OCI-LY7 (cell line): Measurements from ENCODE around the gene ELAVL4. TPM values are rescaled to one million over a fixed set of nuclear protein-coding genes. Genes with fewer than 3 reads are reported as not detected.

Experiments
- BruUV-seq: library from RNA; stranded (reverse); fragments of 400-500 nt; replicated peaks from 2 replicates; lab custom pipeline; 2021; lab: Mats Ljungman, UMichigan
- CTCF ChIA-PET: fragments of 300-600 bp; sonication (Branson Sonifier 250); formaldehyde crosslinking; loops from one replicate; lab custom pipeline; 2022; ENCODE audit warnings: antibody characterized with exemption; ENCODE audit not compliant: unreplicated experiment; lab: Charles Lee
- POLR2A ChIA-PET: fragments of 300-600 bp; sonication (Branson Sonifier 250); formaldehyde crosslinking; loops from one replicate; lab custom pipeline; 2022; ENCODE audit warnings: antibody characterized with exemption; lab: Charles Lee
- DNase-seq: peaks from one replicate; pipeline ENCODE4 v3.0.0-alpha.2; 2015; ENCODE audit warnings: low spot score
- H2AFZ ChIP-seq: fragments of 200-600 bp; sonication (generic), shearing (Covaris generic); 2 replicates; pipeline ENCODE4 v1.6.1; 2014; ENCODE audit warnings: mild to moderate bottlenecking, antibody characterized with exemption, low read length, moderate library complexity
- H3K27ac ChIP-seq: fragments of 200-600 bp; sonication (generic); 2 replicates; pipeline ENCODE4 v1.5.1; 2014; ENCODE audit warnings: mixed run types, low read depth, mild to moderate bottlenecking, moderate library complexity, low read length, inconsistent platforms; ENCODE audit not compliant: poor library complexity, severe bottlenecking
- H3K36me3 ChIP-seq: fragments of 200-600 bp; sonication (generic); 2 replicates; pipeline ENCODE4 v1.6.1; 2014; ENCODE audit warnings: mild to moderate bottlenecking, antibody characterized with exemption, low read length, moderate library complexity, mixed read lengths; ENCODE audit not compliant: insufficient read depth
- H3K4me1 ChIP-seq: fragments of 200-600 bp; sonication (generic); 2 replicates; pipeline ENCODE4 v1.5.1; 2014; ENCODE audit warnings: mild to moderate bottlenecking, low read length; ENCODE audit not compliant: insufficient read depth, poor library complexity, severe bottlenecking
- H3K4me2 ChIP-seq: fragments of 200-600 bp; sonication (generic); 2 replicates; pipeline ENCODE4 v1.6.1; 2014; ENCODE audit warnings: mild to moderate bottlenecking, low read length
- H3K4me3 ChIP-seq: fragments of 200-600 bp; sonication (generic); 2 replicates; pipeline ENCODE4 v1.5.1; 2014; ENCODE audit warnings: mild to moderate bottlenecking, low read depth, low read length; ENCODE audit not compliant: poor library complexity, severe bottlenecking
- H3K79me2 ChIP-seq: fragments of 200-600 bp; sonication (generic); 2 replicates; pipeline ENCODE4 v1.6.1; 2016; ENCODE audit warnings: low read depth, mild to moderate bottlenecking, low read length, moderate library complexity, mixed read lengths; ENCODE audit not compliant: insufficient read depth
- H3K9me2 ChIP-seq: fragments of 200-600 bp; sonication (generic); 2 replicates; pipeline ENCODE4 v1.6.1; 2016; ENCODE audit warnings: mild to moderate bottlenecking, low read length, mixed read lengths; ENCODE audit not compliant: insufficient read depth
- H3K9me3 ChIP-seq: fragments of 200-600 bp; sonication (generic); 2 replicates; pipeline ENCODE4 v1.6.1; 2014; ENCODE audit warnings: mild to moderate bottlenecking, mixed run types, low read length, mixed read lengths
- H4K20me1 ChIP-seq: fragments of 200-600 bp; sonication (generic); 2 replicates; pipeline ENCODE4 v1.6.1; 2014; ENCODE audit warnings: mild to moderate bottlenecking, antibody characterized with exemption, low read length, moderate library complexity, mixed read lengths; ENCODE audit not compliant: insufficient read depth
- CTCF ChIP-seq: fragments of 200-600 bp; sonication (generic); conservative IDR thresholded peaks from 2 replicates; pipeline ENCODE4 v1.5.1; 2014; ENCODE audit warnings: mild to moderate bottlenecking, antibody characterized with exemption, low read length, moderate library complexity, mixed read lengths
- EZH2phosphoT487 ChIP-seq: fragments of 200-600 bp; sonication (generic); IDR thresholded peaks from 2 replicates; pipeline ENCODE4 v1.6.1; 2018; ENCODE audit warnings: low read depth, borderline replicate concordance, mild to moderate bottlenecking, mixed run types, antibody characterized with exemption, low read length, moderate library complexity, mixed read lengths
- intact Hi-C: fragments of 100-400 bp; cut with micrococcal nuclease; formaldehyde crosslinking; loops from one replicate; pipeline ENCODE4 v1.10.0; 2022; ENCODE audit not compliant: unreplicated experiment
- total RNA-seq, 2 experiments: library from RNA; depleted of rRNA in 1 of 2; stranded (reverse); fragments of >200 nt in 1 of 2; shearing (Covaris generic) in 1 of 2; gene quantifications; 2 replicates each; pipeline ENCODE4 v1.2.3, GENCODE V29; 2014 to 2022

ELAVL4 gene
- total RNA-seq, 2 experiments from 2014 or later = not detected

- no peaks in the 10 kb centered on the region for H3K4me1 ChIP-seq
- no TSS peak for BruUV-seq
- no peak overlapping the region for H3K27ac ChIP-seq
- no peaks in the 10 kb centered on the region for H3K9me3 ChIP-seq
- TF ChIP-seq EZH2phosphoT487 = no peak
- TF ChIP-seq CTCF = no peak
- ChIA-PET CTCF (no interaction called here), POLR2A (no interaction called here)
- intact Hi-C loops = no loop called here
- H3K9me2 ChIP-seq = no peaks in the 10 kb centered on the region
- DNase-seq = no peak
- no peak overlapping the region for H2AFZ ChIP-seq
- H4K20me1 ChIP-seq = no peaks in the 10 kb centered on the region
- no peak overlapping the region for H3K4me2 ChIP-seq
- no peaks in the 10 kb centered on the region for H3K36me3 ChIP-seq
- no peaks in the 10 kb centered on the region for H3K79me2 ChIP-seq
- H3K4me3 ChIP-seq = no peak overlapping the region
These were observed 47.7 kb downstream of the ELAVL4 start for GRCh38 chr1:50156241-50157010.

- no peak overlapping the region for H3K27ac ChIP-seq
- no peaks in the 10 kb centered on the region for H3K4me1 ChIP-seq
- no peaks in the 10 kb centered on the region for H4K20me1 ChIP-seq
- ChIA-PET POLR2A (no interaction called here), CTCF (no interaction called here)
- TF ChIP-seq CTCF (no peak), EZH2phosphoT487 (no peak)
- H3K9me2 ChIP-seq = no peaks in the 10 kb centered on the region
- no peaks in the 10 kb centered on the region for H3K36me3 ChIP-seq
- H3K79me2 ChIP-seq = no peaks in the 10 kb centered on the region
- H2AFZ ChIP-seq = no peak overlapping the region
- intact Hi-C loops = no loop called here
- no peak for DNase-seq
- BruUV-seq = no TSS peak
- no peaks in the 10 kb centered on the region for H3K9me3 ChIP-seq
- H3K4me3 ChIP-seq = no peak overlapping the region
- no peak overlapping the region for H3K4me2 ChIP-seq
These were observed 48.7 kb downstream of the ELAVL4 start for GRCh38 chr1:50157306-50157941.

GRCh38 chr1:50158421-50158820 is 49.7 kb downstream of the ELAVL4 start:
- Histone ChIP-seq H3K9me2 (no peaks in the 10 kb centered on the region), H3K4me1 (no peaks in the 10 kb centered on the region), H2AFZ (no peak overlapping the region), H3K79me2 (no peaks in the 10 kb centered on the region), H4K20me1 (no peaks in the 10 kb centered on the region), H3K4me2 (no peak overlapping the region), H3K36me3 (no peaks in the 10 kb centered on the region), H3K27ac (no peak overlapping the region), H3K9me3 (no peaks in the 10 kb centered on the region), H3K4me3 (no peak overlapping the region)
- ChIA-PET CTCF (no interaction called here), POLR2A (interaction anchor here (0.6 kb wide), 1 partner anchor 17 kb away, joined by 3 read pairs; no protein-coding TSS in a partner anchor)
- intact Hi-C loops = no loop called here
- TF ChIP-seq EZH2phosphoT487 = no peak
- no peak for TF ChIP-seq CTCF
- DNase-seq = no peak
- BruUV-seq = no TSS peak
